SU-DHL-6 (cell line): ENCODE measurements around the gene HK2.

Experiments
- EZH2phosphoT487 ChIP-seq: fragments of 200-600 bp; sonication (generic), shearing (Covaris generic); conservative IDR thresholded peaks from 2 replicates; pipeline ENCODE4 v1.6.1; 2018; ENCODE audit warnings: mild to moderate bottlenecking, antibody characterized with exemption, low read length, moderate library complexity, mixed read lengths
- TF ChIP-seq, protein P1 (sequence below): fragments of 200-600 bp; sonication (generic); IDR thresholded peaks from one replicate; pipeline ENCODE4 v1.5.1; 2017; ENCODE audit warnings: antibody characterized with exemption, mild to moderate bottlenecking, low read length, moderate library complexity; ENCODE audit not compliant: insufficient read depth, poor library complexity, severe bottlenecking

DNA sequence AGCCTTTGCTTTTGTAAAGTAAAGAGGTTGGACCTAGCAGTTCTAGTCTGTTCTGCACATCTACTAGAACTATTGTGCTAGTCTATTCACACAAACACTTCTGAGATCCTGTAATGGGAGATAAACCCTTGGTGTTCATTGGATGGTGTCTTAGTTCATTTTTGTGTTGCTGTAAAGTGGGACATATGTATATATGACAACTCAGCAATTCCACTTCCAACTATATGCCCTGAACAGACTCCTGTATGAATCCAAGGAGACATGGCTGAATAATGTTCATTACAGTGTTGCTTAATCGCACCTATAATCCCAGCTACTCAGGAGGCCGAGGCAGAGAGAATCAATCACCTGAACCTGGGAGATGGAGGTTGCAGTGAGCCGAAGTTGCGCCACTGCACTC lies 23.3 kb downstream of the HK2 start:
- TF ChIP-seq, protein P1, sequence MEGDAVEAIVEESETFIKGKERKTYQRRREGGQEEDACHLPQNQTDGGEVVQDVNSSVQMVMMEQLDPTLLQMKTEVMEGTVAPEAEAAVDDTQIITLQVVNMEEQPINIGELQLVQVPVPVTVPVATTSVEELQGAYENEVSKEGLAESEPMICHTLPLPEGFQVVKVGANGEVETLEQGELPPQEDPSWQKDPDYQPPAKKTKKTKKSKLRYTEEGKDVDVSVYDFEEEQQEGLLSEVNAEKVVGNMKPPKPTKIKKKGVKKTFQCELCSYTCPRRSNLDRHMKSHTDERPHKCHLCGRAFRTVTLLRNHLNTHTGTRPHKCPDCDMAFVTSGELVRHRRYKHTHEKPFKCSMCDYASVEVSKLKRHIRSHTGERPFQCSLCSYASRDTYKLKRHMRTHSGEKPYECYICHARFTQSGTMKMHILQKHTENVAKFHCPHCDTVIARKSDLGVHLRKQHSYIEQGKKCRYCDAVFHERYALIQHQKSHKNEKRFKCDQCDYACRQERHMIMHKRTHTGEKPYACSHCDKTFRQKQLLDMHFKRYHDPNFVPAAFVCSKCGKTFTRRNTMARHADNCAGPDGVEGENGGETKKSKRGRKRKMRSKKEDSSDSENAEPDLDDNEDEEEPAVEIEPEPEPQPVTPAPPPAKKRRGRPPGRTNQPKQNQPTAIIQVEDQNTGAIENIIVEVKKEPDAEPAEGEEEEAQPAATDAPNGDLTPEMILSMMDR = no peak
- no peak for TF ChIP-seq EZH2phosphoT487
